DMS114 treated with DMSO at 0.1 percent for 48 hours (cell line): Measurements from ENCODE around the gene RDH11.
A peak's percentile ranks its signal among the peaks of the same experiment; 100 is the strongest.
"Not testable (repeated sequence)": the region's sequence is repeated elsewhere in the genome, so short reads cannot be mapped to it uniquely, and the experiment has no call there.

ENCODE experiments used
- DNase-seq: peaks from one replicate; lab custom pipeline; 2025; ENCODE audit not compliant: unreplicated experiment; lab: John Stamatoyannopoulos, UW

The RDH11 gene

DNA sequence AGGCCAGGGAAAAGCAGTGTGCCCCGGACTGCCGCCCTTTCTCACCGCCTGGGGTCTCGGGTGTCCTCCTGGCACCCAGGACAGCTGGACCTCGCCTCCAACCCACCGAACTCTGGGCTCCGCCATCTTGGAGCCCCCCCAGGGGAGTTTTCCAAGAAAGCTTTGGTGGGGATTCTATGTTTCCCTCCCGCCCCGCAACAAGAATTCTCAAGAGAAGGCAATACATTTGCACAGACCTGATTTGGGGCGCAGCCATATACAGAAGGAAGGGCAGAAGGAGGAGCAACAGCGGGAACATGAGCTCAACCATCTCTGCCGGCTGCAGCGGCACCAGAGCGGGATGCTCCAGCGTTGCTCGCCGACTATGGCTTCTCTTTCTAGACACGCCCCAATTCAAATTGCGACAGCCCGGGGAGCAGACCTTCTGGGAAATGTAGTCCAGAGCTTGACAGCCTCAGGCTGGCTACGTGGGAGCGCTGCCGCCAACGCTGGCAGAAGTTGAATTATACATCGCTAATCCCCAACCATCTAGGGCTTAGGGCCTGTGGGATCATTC is at the start of gene RDH11:
Gene RDH11 (minus strand): TSS at position 371 of the 556 bp plus-strand sequence. CDS start 61 bp downstream, at position 310.
- DNase-seq: peak; percentile 92

DNA sequence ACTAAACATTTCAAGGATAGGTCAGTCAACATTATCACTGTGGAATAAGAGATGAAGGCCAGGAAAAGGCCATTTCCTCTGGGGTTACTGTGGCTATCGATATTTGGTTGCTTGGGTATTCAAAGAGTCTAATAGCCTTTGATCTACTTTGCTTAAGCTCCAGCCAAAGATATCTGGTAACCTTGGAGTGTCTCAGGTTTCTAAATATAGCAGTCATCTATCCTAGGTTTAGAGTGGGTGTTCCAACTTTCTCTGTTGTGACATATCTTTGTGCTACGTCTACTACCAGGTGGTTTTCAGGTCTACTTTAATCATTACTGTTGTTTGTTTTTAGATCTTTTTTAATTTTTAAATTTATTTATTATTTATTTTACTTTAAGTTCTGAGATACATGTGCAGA is 48.5 kb upstream of the RDH11 start:
- DNase-seq: no peak

- DNase-seq: no peak
Observed at GRCh38 chr14:67738740-67739504, 43.4 kb upstream of the RDH11 start.

GRCh38 chr14:67736771-67737170 is 41.2 kb upstream of the RDH11 start:
- DNase-seq: no peak

DNA sequence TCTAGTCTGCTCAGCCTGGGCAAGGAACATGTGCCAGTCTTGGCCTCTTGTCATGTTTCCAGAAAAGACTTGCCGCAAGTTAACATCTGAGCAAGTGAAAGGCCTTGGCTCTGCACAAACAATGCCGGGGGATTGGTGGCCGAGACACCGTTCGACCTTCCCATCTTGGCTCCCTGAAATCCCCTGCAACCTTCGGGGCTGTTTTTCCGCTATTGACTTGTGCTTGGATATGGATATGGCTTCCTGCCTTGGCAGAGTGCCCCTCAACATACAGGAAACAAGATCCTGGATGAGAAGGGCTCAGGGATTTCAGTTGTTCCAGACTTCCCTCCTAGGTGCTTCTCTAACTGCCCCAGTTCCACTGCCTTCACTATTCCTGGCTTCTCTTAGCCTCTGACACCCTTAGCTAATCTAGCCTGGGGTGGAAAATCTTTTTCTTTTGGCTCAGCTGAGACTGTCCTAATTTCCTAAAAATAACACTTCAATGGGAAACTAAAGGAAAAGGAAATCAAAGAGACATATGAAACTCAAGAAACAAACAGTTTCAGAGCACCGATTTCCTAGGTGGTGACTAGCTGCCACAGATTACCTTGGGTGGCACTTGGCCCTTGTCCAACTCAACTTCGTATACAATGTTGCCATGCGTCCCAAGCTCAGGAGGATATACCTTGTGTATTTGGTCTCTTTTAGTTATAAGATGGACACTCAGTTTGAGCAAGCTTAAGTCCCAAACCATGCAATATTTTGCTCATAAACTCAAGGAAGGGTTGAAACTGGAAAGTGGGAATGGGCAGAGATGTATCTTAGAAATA is 40.0 kb upstream of the RDH11 start:
- no peak for DNase-seq

DNA sequence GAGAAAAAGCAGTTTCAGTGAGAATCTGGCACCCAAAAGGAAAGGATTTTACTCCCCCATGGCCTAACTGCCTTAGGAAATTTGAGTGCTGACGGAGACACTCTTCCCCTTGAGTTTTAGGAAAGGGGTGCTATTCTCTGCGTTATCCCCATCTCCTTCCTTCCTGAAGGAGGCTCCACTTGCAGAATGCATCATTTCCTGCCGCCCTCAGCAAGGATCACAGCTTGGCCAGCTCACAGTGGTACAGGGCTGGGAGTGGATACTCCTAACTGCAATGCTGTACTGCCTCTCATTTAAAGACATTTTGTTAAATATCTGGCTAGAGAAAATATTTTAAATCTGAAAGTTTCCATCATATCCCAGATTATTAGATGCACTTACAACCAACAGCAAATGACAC is 39.1 kb upstream of the RDH11 start:
- DNase-seq: no peak

DNA sequence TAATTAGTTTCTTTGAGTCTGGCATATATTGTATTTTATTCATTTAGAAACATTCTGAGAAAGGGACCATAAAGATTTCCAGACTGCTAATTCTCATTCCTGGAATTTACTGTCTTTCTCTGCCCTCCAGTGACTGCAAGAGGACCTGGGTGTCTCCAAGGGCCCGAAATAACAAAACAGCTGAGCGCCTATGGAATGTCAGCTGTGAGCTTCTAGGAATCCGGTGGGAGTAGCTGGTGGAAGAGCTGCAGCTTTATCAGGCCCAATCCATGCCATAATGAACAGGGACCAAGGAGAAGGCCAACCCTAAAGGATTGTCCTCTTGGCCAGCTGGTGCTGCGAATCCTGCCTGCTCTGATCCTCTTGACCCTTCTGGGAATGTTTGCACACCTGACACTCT is 38.1 kb upstream of the RDH11 start:
- no peak for DNase-seq

DNA sequence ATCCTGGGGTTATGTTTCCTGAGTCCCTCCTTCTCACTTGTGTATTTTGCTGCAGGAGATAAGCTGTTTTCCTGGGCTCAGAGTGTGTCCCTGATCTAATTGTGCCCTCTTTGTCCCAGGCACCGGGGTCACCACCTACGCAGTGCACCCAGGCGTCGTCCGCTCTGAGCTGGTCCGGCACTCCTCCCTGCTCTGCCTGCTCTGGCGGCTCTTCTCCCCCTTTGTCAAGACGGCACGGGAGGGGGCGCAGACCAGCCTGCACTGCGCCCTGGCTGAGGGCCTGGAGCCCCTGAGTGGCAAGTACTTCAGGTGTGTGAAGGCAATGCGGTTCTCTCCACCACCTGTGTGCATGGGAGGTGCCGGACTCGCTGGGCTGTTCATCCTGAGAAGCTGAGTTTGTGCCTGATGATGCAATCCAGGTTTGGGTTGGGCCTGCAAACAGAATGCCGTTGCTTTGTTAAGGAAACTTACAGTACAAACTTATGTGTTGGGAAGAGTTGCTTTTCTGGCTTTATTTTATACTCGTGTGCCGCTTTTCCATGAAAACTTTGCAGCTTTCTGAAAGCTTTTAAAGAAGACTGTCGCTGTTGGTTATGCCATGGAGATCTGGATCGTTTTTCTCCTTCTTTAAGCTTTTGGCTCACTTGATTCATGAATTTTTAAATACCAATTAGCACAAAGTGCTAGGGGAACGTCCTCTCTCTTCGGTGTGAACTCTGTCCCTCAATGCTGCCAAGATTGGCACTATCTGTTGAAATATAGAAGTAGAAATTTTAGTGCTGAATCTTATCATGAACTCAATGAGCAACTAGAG is 33.7 kb upstream of the RDH11 start:
- no peak for DNase-seq

DNA sequence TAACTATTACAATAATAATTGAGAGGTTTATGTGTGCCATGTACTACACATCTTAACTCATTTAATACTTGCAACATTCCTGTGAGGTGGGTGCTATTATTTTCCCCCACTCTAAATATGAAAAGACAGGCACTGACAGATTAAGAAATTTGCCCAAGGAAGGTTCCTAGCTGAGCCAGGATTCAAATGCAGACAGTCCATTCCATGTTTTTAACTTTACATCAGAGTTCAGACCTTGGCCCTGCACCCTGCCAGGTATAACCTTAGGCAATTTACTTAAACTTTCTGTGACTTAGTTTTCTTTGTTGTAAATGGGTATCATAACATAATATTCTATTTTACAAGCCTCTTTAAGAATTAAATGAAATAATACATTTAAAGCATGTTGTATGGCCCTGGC is 32.7 kb upstream of the RDH11 start:
- DNase-seq: no peak

- DNase-seq: no peak
Observed at GRCh38 chr14:67727361-67727760, 31.8 kb upstream of the RDH11 start.

GRCh38 chr14:67725171-67725570 is 29.6 kb upstream of the RDH11 start:
- no peak for DNase-seq

DNA sequence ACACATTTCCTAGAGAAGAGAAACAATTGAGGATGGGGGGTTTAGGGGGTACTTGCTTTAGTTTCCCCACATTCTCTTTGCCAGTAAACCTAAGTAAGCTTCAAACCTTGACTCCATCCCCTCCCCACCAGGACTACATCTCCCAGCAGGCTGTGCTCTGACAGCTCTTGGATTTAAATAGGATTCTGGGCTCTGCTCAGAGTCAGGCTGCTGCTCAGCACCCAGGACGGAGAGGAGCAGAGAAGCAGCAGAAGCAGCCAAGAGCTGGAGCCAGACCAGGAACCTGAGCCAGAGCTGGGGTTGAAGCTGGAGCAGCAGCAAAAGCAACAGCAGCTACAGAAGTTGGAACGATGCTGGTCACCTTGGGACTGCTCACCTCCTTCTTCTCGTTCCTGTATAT is 26.7 kb upstream of the RDH11 start:
- DNase-seq: no peak

DNA sequence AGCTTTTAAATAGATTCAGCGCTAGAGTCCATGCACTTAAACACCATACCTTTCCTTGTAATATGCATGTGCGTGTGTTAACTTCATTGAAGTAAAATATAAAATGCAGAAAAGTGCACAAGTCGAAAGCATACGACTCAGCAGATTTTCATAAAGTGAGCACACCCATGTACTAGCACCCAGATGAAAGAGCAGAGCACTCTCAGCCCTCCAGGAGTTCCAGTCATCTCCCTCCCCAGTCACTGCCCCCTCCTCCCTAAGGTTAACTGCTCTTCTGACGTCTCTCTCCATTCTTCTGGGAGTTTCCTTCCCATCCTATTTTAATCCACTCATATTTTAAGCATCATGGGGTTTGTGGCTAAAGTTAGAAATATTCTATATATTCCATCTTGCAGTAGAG is 26.3 kb upstream of the RDH11 start:
- DNase-seq: no peak

DNA sequence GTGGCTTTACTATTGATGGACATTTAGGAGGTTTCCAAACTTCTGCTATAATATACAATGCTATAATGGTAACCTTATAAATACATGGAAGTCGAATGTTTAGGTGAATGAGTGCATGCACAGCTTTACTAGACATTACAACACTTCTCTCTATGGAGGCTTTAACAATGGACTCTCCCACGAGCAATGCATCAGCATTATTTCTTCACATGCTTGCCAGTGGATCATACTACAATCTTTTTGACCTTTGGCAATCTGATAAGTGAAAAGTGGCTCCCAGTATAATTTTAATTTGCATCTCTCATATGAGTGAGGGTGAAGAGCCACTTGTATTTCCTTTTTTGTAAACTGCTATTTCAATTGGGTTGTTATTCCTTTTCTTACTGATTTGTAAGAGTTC is 24.3 kb upstream of the RDH11 start:
- DNase-seq: no peak

DNA sequence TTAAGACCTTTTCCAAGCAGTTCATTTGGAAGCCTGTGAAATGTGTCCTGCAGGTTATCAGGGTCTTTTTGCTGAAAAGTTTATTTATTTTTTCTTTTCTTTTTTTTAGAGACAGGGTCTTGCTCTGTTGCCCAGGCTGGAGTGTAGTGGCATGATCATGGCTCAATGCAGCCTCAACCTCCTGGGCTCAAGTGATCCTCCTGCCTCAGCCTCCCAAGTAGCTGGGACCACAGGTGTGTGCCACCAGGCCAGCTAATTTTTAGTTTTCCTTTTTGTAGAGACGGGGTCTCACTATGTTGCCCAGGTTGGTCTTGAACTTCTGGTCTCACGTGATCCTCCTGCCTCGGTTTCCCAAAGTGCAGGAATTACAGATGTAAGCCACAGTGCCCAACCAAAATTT is 23.8 kb upstream of the RDH11 start:
- not testable (repeated sequence) for DNase-seq

DNA sequence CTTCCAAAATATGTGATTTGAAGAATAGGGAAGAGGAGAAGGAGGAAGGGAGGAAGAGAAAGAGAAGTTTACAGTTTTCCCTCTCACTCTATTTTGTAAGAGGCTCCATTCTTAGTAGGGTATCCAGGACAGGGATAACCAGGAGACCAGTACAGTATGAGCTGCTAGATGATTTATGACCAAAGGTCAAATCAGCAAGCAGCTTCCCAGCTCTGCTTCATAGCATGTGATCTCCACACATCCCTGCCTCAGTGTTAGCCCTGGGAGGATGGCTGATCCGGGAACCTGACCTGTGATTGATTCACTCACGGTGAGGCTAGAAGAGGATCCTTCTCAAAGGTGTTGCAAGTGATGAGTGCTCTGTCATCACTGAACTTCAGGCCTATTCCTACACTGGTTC is 22.7 kb upstream of the RDH11 start:
- no peak for DNase-seq

GRCh38 chr14:67717048-67717447 is 21.5 kb upstream of the RDH11 start:
- no peak for DNase-seq

- no peak for DNase-seq
Observed at GRCh38 chr14:67710209-67710608, 14.6 kb upstream of the RDH11 start.

DNA sequence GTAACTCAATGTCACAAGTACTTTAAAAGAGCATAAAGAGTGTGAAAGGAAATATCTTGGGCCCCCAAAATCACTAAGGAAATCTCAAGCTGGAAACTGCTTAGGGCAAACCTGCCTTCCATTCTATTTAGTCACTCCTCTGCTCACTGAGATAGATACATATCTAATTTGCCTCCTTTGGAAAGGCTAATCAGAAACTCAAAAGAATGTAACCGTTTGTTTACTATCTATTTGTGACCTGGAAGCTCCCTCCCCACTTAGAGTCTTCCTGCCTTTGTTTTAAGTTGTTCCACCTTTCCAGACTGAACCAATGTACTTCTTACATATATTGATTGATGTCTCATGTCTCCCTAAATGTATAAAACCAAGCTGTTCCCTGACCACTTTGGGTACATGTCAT is 14.2 kb upstream of the RDH11 start:
- DNase-seq: not testable (repeated sequence)

DNA sequence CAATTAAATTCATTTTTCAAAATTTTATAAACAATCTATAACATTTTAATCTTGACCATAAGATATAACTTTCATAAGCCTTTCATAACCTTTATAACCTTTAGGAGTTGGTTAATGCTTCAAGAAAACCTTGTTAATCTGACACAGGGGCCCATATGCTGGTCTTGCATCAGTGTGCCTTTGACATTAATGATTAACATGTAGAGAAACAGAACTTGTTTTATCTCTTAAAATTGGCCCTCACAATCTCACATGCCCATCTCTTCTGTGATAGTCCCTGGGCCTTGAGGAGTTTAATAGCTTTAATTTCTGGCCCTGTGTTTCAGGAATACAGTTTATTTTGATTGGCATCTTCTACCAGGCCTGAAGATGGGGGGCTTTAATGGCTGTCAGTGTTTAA is 13.8 kb upstream of the RDH11 start:
- not testable (repeated sequence) for DNase-seq

DNA sequence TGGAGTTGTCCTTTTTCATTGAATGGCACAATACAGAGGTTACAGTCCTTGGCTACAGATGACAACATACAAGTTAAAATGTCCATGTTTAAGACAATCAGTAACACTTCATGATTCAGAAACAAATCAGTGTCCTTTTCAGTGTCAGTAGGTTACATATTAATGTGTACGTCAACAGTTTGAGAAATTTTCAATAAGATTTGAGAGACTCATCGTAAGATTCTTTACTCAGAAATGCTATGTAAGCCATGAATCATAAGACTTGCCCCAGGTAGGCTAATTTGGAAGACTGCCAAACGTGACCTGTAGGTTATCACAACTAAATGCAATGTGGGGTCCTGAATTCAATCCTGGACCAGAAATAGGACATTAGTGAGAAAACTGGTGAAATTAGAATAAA is 9.6 kb upstream of the RDH11 start:
- no peak for DNase-seq
